ENCODE data around the gene AK2. TPM values are rescaled to one million over a fixed set of nuclear protein-coding genes. Genes with fewer than 3 reads are reported as not detected.

Gene AK2
- total and polyA plus RNA-seq, 2 donors (not counting 1 experiment from before 2014, with no cell fraction given): 62.6 to 141 TPM

- no peak overlapping the region for H3K4me2 ChIP-seq (ENCODE audit: extremely low read depth, insufficient read depth, low read length)
Observed at GRCh38 chr1:32983020-32983419, 53.7 kb downstream of the AK2 start.

GRCh38 chr1:32981003-32981901 lies 55.4 kb downstream of the AK2 start:
- peak; percentile 55 to 94 for DNase-seq (ENCODE audit: low read depth in 2 of 2)
- Histone ChIP-seq H3K27me3 (ENCODE audit: control insufficient read depth, insufficient read depth, low read length) (no peaks in the 10 kb centered on the region), H3K9ac (ENCODE audit: insufficient read depth, low read length) (no peak overlapping the region), H3K9me3 (ENCODE audit: control insufficient read depth, insufficient read depth, low read depth, low read length) (no peaks in the 10 kb centered on the region), H3K4me3 (replicated peaks in 1 of 4; ENCODE audit: control extremely low read depth in 1 of 4, insufficient read depth in 1 of 4, low read depth in 3 of 4, low read length in 4 of 4) (no peak overlapping the region), H4K20me1 (ENCODE audit: control insufficient read depth, extremely low read depth, insufficient read depth, low read length) (no peaks in the 10 kb centered on the region), H3K4me1 (ENCODE audit: control insufficient read depth, extremely low read depth, insufficient read depth, low read length) (peaks cover 3% of the 10 kb centered on the region), H3K27ac (ENCODE audit: insufficient read depth, low read length) (no peak overlapping the region), H3K36me3 (ENCODE audit: control insufficient read depth, insufficient read depth, low read length) (no peaks in the 10 kb centered on the region), H2AFZ (ENCODE audit: low read length) (no peak overlapping the region), H3K4me2 (ENCODE audit: extremely low read depth, insufficient read depth, low read length) (no peak overlapping the region), H3K79me2 (ENCODE audit: control insufficient read depth, insufficient read depth, low read length) (no peaks in the 10 kb centered on the region)
- TF ChIP-seq CTCF (conservative IDR thresholded peaks at IDR 0.05 in 1 of 2, IDR thresholded peaks at IDR 0.05 in 1 of 2; ENCODE audit: low read depth in 1 of 2, low read length in 2 of 2) (no peak), EZH2 (IDR thresholded peaks at IDR 0.05; ENCODE audit: low read length, missing control alignments) (no peak)

More at GRCh38 chr1:32983020-32983419, 53.7 kb downstream of the AK2 start:
- Histone ChIP-seq H3K79me2 (ENCODE audit: control insufficient read depth, insufficient read depth, low read length) (no peaks in the 10 kb centered on the region), H3K36me3 (ENCODE audit: control insufficient read depth, insufficient read depth, low read length) (no peaks in the 10 kb centered on the region), H3K9me3 (ENCODE audit: control insufficient read depth, insufficient read depth, low read depth, low read length) (no peaks in the 10 kb centered on the region), H3K27ac (ENCODE audit: insufficient read depth, low read length) (no peak overlapping the region), H3K4me1 (ENCODE audit: control insufficient read depth, extremely low read depth, insufficient read depth, low read length) (peaks cover 5% of the 10 kb centered on the region), H4K20me1 (ENCODE audit: control insufficient read depth, extremely low read depth, insufficient read depth, low read length) (no peaks in the 10 kb centered on the region), H3K4me3 (replicated peaks in 1 of 4; ENCODE audit: control extremely low read depth in 1 of 4, insufficient read depth in 1 of 4, low read depth in 3 of 4, low read length in 4 of 4) (no peak overlapping the region), H2AFZ (ENCODE audit: low read length) (no peak overlapping the region), H3K27me3 (ENCODE audit: control insufficient read depth, insufficient read depth, low read length) (no peaks in the 10 kb centered on the region), H3K9ac (ENCODE audit: insufficient read depth, low read length) (no peak overlapping the region)
- TF ChIP-seq CTCF (conservative IDR thresholded peaks at IDR 0.05 in 1 of 2, IDR thresholded peaks at IDR 0.05 in 1 of 2; ENCODE audit: low read depth in 1 of 2, low read length in 2 of 2) (no peak), EZH2 (IDR thresholded peaks at IDR 0.05; ENCODE audit: low read length, missing control alignments) (no peak)
- DNase-seq (ENCODE audit: low read depth in 2 of 2): no peak

- no peak for TF ChIP-seq EZH2 (IDR thresholded peaks at IDR 0.05; ENCODE audit: low read length, missing control alignments)
- TF ChIP-seq CTCF (conservative IDR thresholded peaks at IDR 0.05 in 1 of 2, IDR thresholded peaks at IDR 0.05 in 1 of 2; ENCODE audit: low read depth in 1 of 2, low read length in 2 of 2): no peak
- no peaks in the 10 kb centered on the region for H3K79me2 ChIP-seq (ENCODE audit: control insufficient read depth, insufficient read depth, low read length)
- no peaks in the 10 kb centered on the region for H3K27me3 ChIP-seq (ENCODE audit: control insufficient read depth, insufficient read depth, low read length)
- DNase-seq (ENCODE audit: low read depth in 2 of 2): no peak
- no peaks in the 10 kb centered on the region for H4K20me1 ChIP-seq (ENCODE audit: control insufficient read depth, extremely low read depth, insufficient read depth, low read length)
- H3K27ac ChIP-seq (ENCODE audit: insufficient read depth, low read length): no peak overlapping the region
- no peaks in the 10 kb centered on the region for H3K36me3 ChIP-seq (ENCODE audit: control insufficient read depth, insufficient read depth, low read length)
- H3K9me3 ChIP-seq (ENCODE audit: control insufficient read depth, insufficient read depth, low read depth, low read length): no peaks in the 10 kb centered on the region
- H3K9ac ChIP-seq (ENCODE audit: insufficient read depth, low read length): no peak overlapping the region
- no peak overlapping the region for H2AFZ ChIP-seq (ENCODE audit: low read length)
- H3K4me2 ChIP-seq (ENCODE audit: extremely low read depth, insufficient read depth, low read length): no peak overlapping the region
- no peak overlapping the region for H3K4me3 ChIP-seq (replicated peaks in 1 of 4; ENCODE audit: control extremely low read depth in 1 of 4, insufficient read depth in 1 of 4, low read depth in 3 of 4, low read length in 4 of 4)
- H3K4me1 ChIP-seq (ENCODE audit: control insufficient read depth, extremely low read depth, insufficient read depth, low read length): peaks cover 3% of the 10 kb centered on the region
Observed at GRCh38 chr1:32980080-32980479, 56.6 kb downstream of the AK2 start.

All from fibroblast of lung (primary cell).